NCI-H2196 treated with DMSO at 0.1 percent for 48 hours (cell line): Measurements from ENCODE around the gene SCG2.
A peak's percentile ranks its signal among the peaks of the same experiment; 100 is the strongest.

Experiments used
- DNase-seq: peaks from one replicate; lab custom pipeline; 2025; ENCODE audit not compliant: unreplicated experiment; lab: John Stamatoyannopoulos, UW

Gene SCG2

DNA sequence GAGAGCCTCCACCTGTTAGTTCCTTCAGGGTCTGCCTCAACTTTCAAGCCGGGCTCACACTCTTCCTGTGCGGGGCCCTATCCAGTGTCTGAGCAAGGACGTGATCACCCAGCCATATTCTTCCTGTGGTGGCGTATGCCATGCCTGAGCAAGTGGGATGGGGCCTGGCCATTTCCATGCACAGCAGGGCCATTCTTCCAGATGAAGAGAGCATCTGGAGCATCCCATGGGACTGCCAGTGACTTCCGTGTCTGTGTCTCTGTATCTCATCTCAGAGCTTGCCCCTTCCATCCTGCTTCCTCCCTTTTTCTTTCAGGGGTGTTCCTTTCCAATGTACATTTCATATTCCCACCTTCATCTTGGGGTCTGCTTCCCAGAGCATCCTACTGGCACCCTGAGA lies 20.2 kb downstream of the SCG2 start:
- no peak for DNase-seq

- peak; percentile 13 for DNase-seq
Observed at GRCh38 chr2:223580951-223581350, 21.2 kb downstream of the SCG2 start.

DNA sequence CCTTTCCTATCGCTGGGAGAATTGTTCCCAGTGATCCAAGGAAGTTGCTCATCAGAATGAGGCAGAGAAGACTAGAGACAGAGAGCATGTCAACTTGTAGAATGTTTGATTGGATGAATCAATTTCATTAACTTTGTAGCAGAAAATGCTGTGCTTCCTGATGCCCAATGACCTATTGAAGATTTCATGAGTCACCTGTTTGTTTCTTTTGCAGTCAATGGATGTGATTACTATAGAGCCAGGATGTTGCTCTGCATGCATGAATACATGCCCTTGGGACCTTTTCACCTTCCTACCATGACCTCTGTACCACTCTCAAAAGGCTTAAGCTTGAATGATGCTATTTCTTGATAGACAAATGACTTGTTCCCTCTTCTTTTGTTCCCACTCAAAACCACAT lies 23.3 kb downstream of the SCG2 start:
- DNase-seq, result no peak

GRCh38 chr2:223576873-223577272 lies 25.3 kb downstream of the SCG2 start:
- no peak for DNase-seq

DNA sequence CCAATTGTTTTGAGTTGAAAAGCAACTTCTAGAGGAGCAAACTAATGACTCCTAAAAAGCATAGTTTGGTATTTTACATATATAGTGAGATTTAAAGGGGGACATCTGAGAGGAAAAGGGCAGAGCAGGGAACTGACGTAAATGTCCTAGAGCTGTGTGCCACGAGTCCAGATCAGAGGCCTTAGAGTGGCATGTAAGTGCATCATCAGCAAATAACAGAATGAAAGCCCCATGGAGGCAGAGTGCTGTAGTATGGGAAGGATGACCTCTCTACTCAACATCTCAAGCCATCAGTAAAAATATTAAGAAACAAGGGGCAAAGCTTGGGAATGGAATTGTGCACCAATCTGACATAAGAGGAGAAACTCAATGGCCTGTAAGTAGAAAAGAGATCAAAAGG lies 31.4 kb downstream of the SCG2 start:
- no peak for DNase-seq

- DNase-seq, result no peak
Observed at GRCh38 chr2:223566396-223566795, 35.8 kb downstream of the SCG2 start.

DNA sequence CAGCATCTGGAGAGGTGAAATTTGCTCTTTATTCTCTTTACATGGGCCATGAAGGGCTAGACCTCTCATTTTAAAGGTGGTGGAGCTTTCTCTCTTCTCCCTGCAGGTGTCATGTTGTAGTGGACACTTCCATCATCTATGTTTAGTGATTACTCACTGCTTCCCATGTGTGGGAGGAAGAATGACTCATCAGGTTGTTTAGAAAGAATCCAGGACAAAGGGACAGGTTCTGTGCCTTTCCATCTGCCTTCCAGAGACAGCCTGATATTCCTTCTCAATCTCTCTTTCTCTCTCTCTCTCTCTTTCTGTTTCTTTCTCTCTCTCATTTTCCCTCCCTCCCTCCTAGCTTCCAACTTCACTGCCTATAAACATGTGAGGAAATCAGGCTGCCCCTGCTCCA lies 38.7 kb downstream of the SCG2 start:
- DNase-seq, result peak; percentile 67

GRCh38 chr2:223562078-223562477 lies 40.1 kb downstream of the SCG2 start:
- DNase-seq, result no peak

DNA sequence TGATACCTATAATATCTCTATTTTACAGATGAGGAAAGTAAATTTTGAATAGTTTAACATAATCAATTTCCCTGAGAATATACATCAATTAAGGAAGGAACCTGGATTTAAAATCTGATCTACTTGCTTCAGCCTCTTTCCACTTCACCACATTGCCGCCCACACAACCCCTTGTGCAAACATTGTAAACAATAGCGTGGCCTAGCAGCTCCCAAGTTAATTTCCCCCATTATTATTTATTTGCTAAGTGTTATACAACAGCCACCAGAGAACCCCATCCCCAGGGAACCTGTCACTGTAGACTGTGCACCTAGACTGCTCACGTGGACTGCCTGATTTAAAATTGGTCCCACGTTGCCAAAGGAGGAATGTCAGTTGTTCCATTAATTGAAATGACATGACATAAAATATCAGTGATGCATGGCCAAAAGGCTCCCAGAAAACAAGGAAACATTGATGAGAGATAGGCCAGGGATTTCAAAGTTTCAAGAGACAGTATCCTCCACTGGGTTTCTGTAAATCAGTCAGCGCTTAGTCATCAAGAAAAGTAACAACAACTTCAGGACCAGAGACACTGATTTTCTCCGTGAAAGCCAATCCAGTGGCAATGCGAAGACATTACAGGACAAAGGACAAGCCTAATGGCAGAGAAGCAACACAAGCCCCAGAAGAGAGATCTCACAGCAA lies 41.3 kb downstream of the SCG2 start:
- no peak for DNase-seq

- DNase-seq, result no peak
Observed at GRCh38 chr2:223558970-223559369, 43.2 kb downstream of the SCG2 start.

GRCh38 chr2:223554923-223555322 lies 47.2 kb downstream of the SCG2 start:
- DNase-seq, result no peak

GRCh38 chr2:223549215-223549614 lies 52.9 kb downstream of the SCG2 start:
- no peak for DNase-seq

GRCh38 chr2:223548194-223548593 lies 54.0 kb downstream of the SCG2 start:
- DNase-seq, result no peak
